Fibroblast of lung (primary cell): ENCODE data around the gene CSTB.

Experiments
- CTCF ChIP-seq, 2 donors: IDR thresholded peaks in 1 of 2; conservative IDR thresholded peaks in 1 of 2; 1 replicate in 1 of 2; 2 replicates in 1 of 2; pipeline ENCODE4 v1.5.1; 2011 to 2012; ENCODE audit warnings: low read length in 2 of 2, control low read depth in 1 of 2, inconsistent platforms in 1 of 2, low read depth in 1 of 2, mild to moderate bottlenecking in 1 of 2
- EZH2 ChIP-seq: IDR thresholded peaks from 2 replicates; pipeline ENCODE4 v1.5.1; 2012; ENCODE audit warnings: low read length, control low read depth, mild to moderate bottlenecking; ENCODE audit errors: missing control alignments

GRCh38 chr21:43743947-43744346 lies 32.2 kb downstream of the CSTB start:
- TF ChIP-seq CTCF (conservative IDR thresholded peaks at IDR 0.05 in 1 of 2, IDR thresholded peaks at IDR 0.05 in 1 of 2; ENCODE audit: low read depth in 1 of 2, low read length in 2 of 2) (no peak), EZH2 (no peak)
